Keratinocyte (primary cell): ENCODE results near the gene MYRFL. TPM values are rescaled to one million over a fixed set of nuclear protein-coding genes. Genes with fewer than 3 reads are reported as not detected.

Source experiments
- DNase-seq: peaks from one replicate; pipeline ENCODE4 v3.0.0-alpha.2; 2011; ENCODE audit warnings: low read depth, missing footprints, low spot score
- FAIRE-seq: peaks from 2 replicates; lab custom pipeline; 2011; peaks lifted over from hg19 to GRCh38; lab: Jason Lieb, UNC
- H2AFZ ChIP-seq: 2 replicates; pipeline ENCODE4 v1.6.0; 2012; ENCODE audit warnings: low read length, control low read depth, inconsistent platforms; ENCODE audit not compliant: control insufficient read depth
- H3K27ac ChIP-seq: 2 replicates; pipeline ENCODE4 v1.5.1; 2011; ENCODE audit warnings: low read length; ENCODE audit not compliant: control insufficient read depth, insufficient read depth
- H3K27me3 ChIP-seq: 3 replicates; pipeline ENCODE4 v1.6.0; 2011; ENCODE audit warnings: low read length; ENCODE audit not compliant: control insufficient read depth, insufficient read depth; ENCODE audit errors: extremely low read depth
- H3K36me3 ChIP-seq, 2 experiments: 2 replicates in 1 of 2; 3 replicates in 1 of 2; pipeline ENCODE4 v1.5.1; 2011; ENCODE audit warnings: low read length in 2 of 2, mild to moderate bottlenecking in 1 of 2; ENCODE audit not compliant: control insufficient read depth in 2 of 2, insufficient read depth in 2 of 2; ENCODE audit errors: extremely low read depth in 1 of 2
- H3K4me1 ChIP-seq: 3 replicates; pipeline ENCODE4 v1.5.1; 2011; ENCODE audit warnings: low read length; ENCODE audit not compliant: control insufficient read depth, insufficient read depth; ENCODE audit errors: extremely low read depth
- H3K4me2 ChIP-seq: 3 replicates; pipeline ENCODE4 v1.6.0; 2011; ENCODE audit warnings: low read depth, low read length; ENCODE audit not compliant: control insufficient read depth, insufficient read depth; ENCODE audit errors: extremely low read depth
- H3K4me3 ChIP-seq, 3 experiments: fragments of 200-600 bp in 1 of 3; sonication (generic) in 1 of 3; 2 replicates in 2 of 3; 3 replicates in 1 of 3; pipeline ENCODE4 v1.5.1; 2011 to 2016; ENCODE audit warnings: low read length in 3 of 3, mild to moderate bottlenecking in 3 of 3, control low read depth in 2 of 3, inconsistent platforms in 1 of 3, low read depth in 1 of 3, mixed read lengths in 1 of 3, mixed run types in 1 of 3, moderate library complexity in 1 of 3; ENCODE audit not compliant: control insufficient read depth in 2 of 3, insufficient read depth in 2 of 3; ENCODE audit errors: extremely low read depth in 1 of 3
- H3K79me2 ChIP-seq: 2 replicates; pipeline ENCODE4 v1.6.0; 2012; ENCODE audit warnings: low read length; ENCODE audit not compliant: control insufficient read depth, insufficient read depth
- H3K9ac ChIP-seq: 3 replicates; pipeline ENCODE4 v1.6.0; 2011; ENCODE audit warnings: low read length; ENCODE audit not compliant: control insufficient read depth, insufficient read depth; ENCODE audit errors: extremely low read depth
- H3K9me1 ChIP-seq: 3 replicates; pipeline ENCODE4 v1.6.0; 2011; ENCODE audit warnings: low read length; ENCODE audit not compliant: control insufficient read depth, insufficient read depth; ENCODE audit errors: extremely low read depth
- H3K9me3 ChIP-seq: 2 replicates; pipeline ENCODE4 v1.5.1; 2012; ENCODE audit warnings: low read depth, low read length; ENCODE audit not compliant: control insufficient read depth
- H4K20me1 ChIP-seq: 3 replicates; pipeline ENCODE4 v1.6.0; 2011; ENCODE audit warnings: low read length; ENCODE audit not compliant: control insufficient read depth, insufficient read depth; ENCODE audit errors: extremely low read depth
- EZH2 ChIP-seq: IDR thresholded peaks from one replicate; pipeline ENCODE4 v1.6.1; 2012; ENCODE audit warnings: inconsistent platforms, mild to moderate bottlenecking, low read length, moderate library complexity
- dilution Hi-C: fragments of 300-500 bp; cut with MboI; formaldehyde crosslinking; loops from one replicate; pipeline ENCODE4 v1.7.0; 2020; ENCODE audit warnings: low sequenced_read_pairs; ENCODE audit not compliant: extremely low pct_ligation_motif_present
- polyA plus RNA-seq, 5 experiments: library from polyadenylated mRNA; depleted of rRNA in 3 of 5; stranded (reverse) in 3 of 5; stranded (forward) in 1 of 5; unstranded in 1 of 5; fragments of >200 nt; gene quantifications; 1 replicate in 1 of 5; 2 replicates in 3 of 5; 3 replicates in 1 of 5; pipeline versions ENCODE4 v1.2.1 to v1.2.3, GENCODE V29; 2011 to 2012; ENCODE audit warnings: missing spikeins in 2 of 5, low read depth in 1 of 5, low replicate concordance in 1 of 5
- TF ChIP-seq, protein P1 (sequence below), 3 experiments: IDR thresholded peaks in 1 of 3; conservative IDR thresholded peaks in 1 of 3; optimal IDR thresholded peaks in 1 of 3; 2 replicates in 2 of 3; 3 replicates in 1 of 3; pipeline versions ENCODE3 to v1.5.1; 2011; ENCODE audit warnings: low read length in 3 of 3, mild to moderate bottlenecking in 3 of 3, moderate library complexity in 2 of 3, control low read depth in 1 of 3, inconsistent platforms in 1 of 3; ENCODE audit not compliant: insufficient read depth in 2 of 3; ENCODE audit errors: extremely low read depth in 1 of 3

MYRFL gene
- polyA plus RNA-seq, 1 donor (not counting 4 experiments of a cell fraction or from before 2014, with no cell fraction given), result 0.39 TPM

DNA sequence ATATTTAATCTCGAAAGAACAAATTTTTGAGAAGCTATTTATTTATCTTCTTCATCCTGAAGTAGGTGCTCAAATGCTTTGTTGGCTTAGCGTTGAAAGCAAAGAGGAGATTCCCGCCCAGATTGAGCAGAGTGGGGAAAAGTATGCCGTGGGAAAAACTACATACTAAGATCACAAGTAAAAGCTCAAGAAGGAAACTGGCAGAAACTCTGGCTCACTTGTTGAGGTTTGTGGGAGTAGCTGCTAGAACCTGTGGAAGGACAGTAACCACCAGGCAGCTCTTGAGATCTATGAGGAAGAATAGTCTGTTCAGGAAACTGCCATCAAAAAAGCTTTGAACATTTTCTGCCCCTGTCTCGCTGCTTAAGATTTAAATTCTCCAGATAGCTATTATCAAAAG lies 3.9 kb downstream of the MYRFL start:
- Histone ChIP-seq H3K9me3 (no peaks in the 10 kb centered on the region), H3K9me1 (no peaks in the 10 kb centered on the region), H3K27me3 (no peaks in the 10 kb centered on the region), H2AFZ (no peak overlapping the region), H3K9ac (no peak overlapping the region), H3K36me3 (no peaks in the 10 kb centered on the region), H3K4me3 (no peak overlapping the region), H3K4me2 (no peak overlapping the region), H4K20me1 (no peaks in the 10 kb centered on the region), H3K79me2 (no peaks in the 10 kb centered on the region), H3K27ac (no peak overlapping the region), H3K4me1 (no peaks in the 10 kb centered on the region)
- dilution Hi-C loops, result no loop called here
- no peak for DNase-seq
- TF ChIP-seq EZH2, result no peak
- TF ChIP-seq, protein P1, sequence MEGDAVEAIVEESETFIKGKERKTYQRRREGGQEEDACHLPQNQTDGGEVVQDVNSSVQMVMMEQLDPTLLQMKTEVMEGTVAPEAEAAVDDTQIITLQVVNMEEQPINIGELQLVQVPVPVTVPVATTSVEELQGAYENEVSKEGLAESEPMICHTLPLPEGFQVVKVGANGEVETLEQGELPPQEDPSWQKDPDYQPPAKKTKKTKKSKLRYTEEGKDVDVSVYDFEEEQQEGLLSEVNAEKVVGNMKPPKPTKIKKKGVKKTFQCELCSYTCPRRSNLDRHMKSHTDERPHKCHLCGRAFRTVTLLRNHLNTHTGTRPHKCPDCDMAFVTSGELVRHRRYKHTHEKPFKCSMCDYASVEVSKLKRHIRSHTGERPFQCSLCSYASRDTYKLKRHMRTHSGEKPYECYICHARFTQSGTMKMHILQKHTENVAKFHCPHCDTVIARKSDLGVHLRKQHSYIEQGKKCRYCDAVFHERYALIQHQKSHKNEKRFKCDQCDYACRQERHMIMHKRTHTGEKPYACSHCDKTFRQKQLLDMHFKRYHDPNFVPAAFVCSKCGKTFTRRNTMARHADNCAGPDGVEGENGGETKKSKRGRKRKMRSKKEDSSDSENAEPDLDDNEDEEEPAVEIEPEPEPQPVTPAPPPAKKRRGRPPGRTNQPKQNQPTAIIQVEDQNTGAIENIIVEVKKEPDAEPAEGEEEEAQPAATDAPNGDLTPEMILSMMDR (optimal IDR thresholded peaks at IDR 0.05 in 1 of 3, IDR thresholded peaks at IDR 0.05 in 1 of 3, conservative IDR thresholded peaks at IDR 0.05 in 1 of 3; ENCODE audit: extremely low read depth in 1 of 3, insufficient read depth in 2 of 3, low read length in 3 of 3), result no peak
- no peak for FAIRE-seq

DNA sequence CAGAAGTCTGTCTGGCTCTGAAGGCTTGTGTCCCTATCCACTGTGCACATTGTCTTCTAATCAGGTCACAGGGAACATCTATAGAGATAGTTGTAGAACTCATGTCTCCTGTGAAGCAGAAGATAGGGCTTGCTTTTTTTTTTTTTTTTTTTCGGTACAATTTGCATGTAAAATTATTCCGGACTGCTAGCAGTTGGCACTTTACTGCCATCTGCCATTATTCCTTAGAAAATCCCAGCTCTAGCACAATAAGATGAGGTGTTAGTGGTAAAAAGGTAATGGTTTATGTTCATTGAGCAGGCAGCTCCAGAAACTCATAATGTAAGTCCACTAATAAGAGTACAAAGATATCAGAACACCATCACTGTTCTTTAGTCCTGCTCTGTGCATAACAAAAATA lies 8.7 kb downstream of the MYRFL start:
- no peaks in the 10 kb centered on the region for H4K20me1 ChIP-seq
- TF ChIP-seq, protein P1 (optimal IDR thresholded peaks at IDR 0.05 in 1 of 3, IDR thresholded peaks at IDR 0.05 in 1 of 3, conservative IDR thresholded peaks at IDR 0.05 in 1 of 3; ENCODE audit: extremely low read depth in 1 of 3, insufficient read depth in 2 of 3, low read length in 3 of 3), result no peak
- no peak for TF ChIP-seq EZH2
- no peak for FAIRE-seq
- H2AFZ ChIP-seq, result no peak overlapping the region
- H3K4me1 ChIP-seq, result no peaks in the 10 kb centered on the region
- no peak overlapping the region for H3K27ac ChIP-seq
- no peak overlapping the region for H3K4me2 ChIP-seq
- H3K27me3 ChIP-seq, result no peaks in the 10 kb centered on the region
- dilution Hi-C loops, result no loop called here
- H3K9ac ChIP-seq, result no peak overlapping the region
- H3K4me3 ChIP-seq, result no peak overlapping the region
- H3K79me2 ChIP-seq, result no peaks in the 10 kb centered on the region
- no peak for DNase-seq
- no peaks in the 10 kb centered on the region for H3K9me1 ChIP-seq
- no peaks in the 10 kb centered on the region for H3K36me3 ChIP-seq
- no peaks in the 10 kb centered on the region for H3K9me3 ChIP-seq
